Urinary bladder (tissue), 4 donors: ENCODE measurements around the gene GALNTL6. TPM values are rescaled to one million over a fixed set of nuclear protein-coding genes. Genes with fewer than 3 reads are reported as not detected.
"Not testable (repeated sequence)": the region's sequence is repeated elsewhere in the genome, so short reads cannot be mapped to it uniquely, and the experiment has no call there.

Experiments
- DNase-seq: peaks from one replicate; pipeline ENCODE4 v3.0.0-alpha.2; 2015; ENCODE audit errors: extremely low spot score
- H3K27ac ChIP-seq: one replicate; pipeline ENCODE4 v1.5.1; 2013; ENCODE audit warnings: low read depth, mild to moderate bottlenecking, moderate library complexity
- H3K36me3 ChIP-seq: one replicate; pipeline ENCODE4 v1.6.1; 2013; ENCODE audit warnings: mild to moderate bottlenecking, moderate library complexity; ENCODE audit not compliant: insufficient read depth
- H3K4me1 ChIP-seq: one replicate; pipeline ENCODE4 v1.6.1; 2013; ENCODE audit warnings: mild to moderate bottlenecking, moderate library complexity; ENCODE audit not compliant: insufficient read depth
- H3K4me3 ChIP-seq: one replicate; pipeline ENCODE4 v1.5.1; 2013; ENCODE audit warnings: low read depth, low read length
- WGBS: extraction: QIAGEN DNeasy Blood & Tissue Kit; methylation state at CpG from one replicate; pipeline ENCODE4 v1.1.7; 2013; 5-methylcytosine and 5-hydroxymethylcytosine counted together
- polyA plus RNA-seq: library from polyadenylated mRNA; stranded (reverse); fragments of 200-250 nt; gene quantifications from one replicate; pipeline ENCODE4 v1.2.3, GENCODE V29; 2013
- total RNA-seq: library from RNA; depleted of rRNA; stranded (reverse); fragments of >200 nt; gene quantifications from one replicate; pipeline ENCODE4 v1.2.3, GENCODE V29; 2014
- donor health status: healthy with polysubstance abuse.
- donor health status: healthy.

Gene GALNTL6
- total and polyA plus RNA-seq, 2 donors = 0.57 to 1.5 TPM

DNA sequence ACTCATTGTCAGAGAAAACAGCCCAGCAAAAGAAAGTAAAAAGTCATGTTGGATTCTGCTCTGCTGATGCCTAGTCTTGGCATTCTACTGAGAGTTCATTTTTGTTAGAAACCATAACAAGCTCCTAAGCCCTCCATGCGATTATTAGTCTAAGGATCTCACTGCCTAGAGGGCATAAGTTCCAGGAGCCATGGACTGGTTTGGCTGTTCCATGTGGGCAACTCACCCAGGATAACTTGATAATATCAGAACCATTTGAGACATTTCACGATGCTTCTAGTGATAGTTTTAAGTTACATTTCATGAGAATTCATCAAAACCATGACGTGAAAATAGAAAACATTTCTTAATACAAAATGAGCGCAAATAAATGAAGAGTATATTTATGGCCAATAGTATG lies 978.6 kb downstream of the GALNTL6 start:
- H3K27ac ChIP-seq = no peak overlapping the region
- no peaks in the 10 kb centered on the region for H3K4me1 ChIP-seq
- H3K4me3 ChIP-seq = no peak overlapping the region
- DNase-seq = no peak
- no peaks in the 10 kb centered on the region for H3K36me3 ChIP-seq
- 90% methylated on average over 4 of the region's 4 CpGs for WGBS

DNA sequence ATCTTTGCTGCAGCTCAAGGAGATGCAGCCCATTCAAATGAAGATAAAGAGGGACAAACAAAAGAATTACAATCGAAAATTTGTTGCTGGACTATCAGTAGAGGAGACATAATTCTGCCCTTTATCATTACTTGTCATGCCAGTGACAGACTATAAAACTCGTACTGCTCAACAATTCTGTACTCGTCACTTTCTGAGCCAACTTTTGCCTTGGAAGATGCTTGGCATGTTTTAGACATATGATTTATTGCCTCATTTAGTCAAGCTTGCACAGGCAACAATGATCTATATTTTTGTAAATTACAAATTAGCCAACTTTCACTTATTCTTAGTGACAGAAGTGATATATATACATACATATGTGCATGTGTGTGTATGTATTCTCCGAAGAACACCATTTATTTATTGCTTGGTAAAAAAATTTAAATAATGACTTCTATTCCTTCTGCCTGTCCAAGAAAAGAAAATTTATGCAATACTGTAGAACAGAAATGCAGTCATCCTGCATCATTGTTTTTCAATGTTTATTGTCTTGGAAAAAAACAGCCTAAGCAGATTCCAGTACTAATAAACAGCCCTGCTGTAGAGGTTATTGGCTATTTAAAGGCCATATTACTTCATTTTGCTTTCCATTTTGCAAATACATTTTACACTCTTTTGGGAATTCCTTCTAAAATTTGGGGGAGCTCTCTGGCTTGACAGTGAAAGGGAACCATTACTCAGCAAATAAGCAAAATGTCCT lies 980.5 kb downstream of the GALNTL6 start:
- WGBS = 36% methylated on average over 4 of the region's 4 CpGs
- Histone ChIP-seq H3K36me3 (no peaks in the 10 kb centered on the region), H3K4me1 (no peaks in the 10 kb centered on the region)

GRCh38 chr4:172794307-172794703 lies 981.1 kb downstream of the GALNTL6 start:
- WGBS = 78% methylated on average over 3 of the region's 3 CpGs
- Histone ChIP-seq H3K4me1 (no peaks in the 10 kb centered on the region), H3K36me3 (peaks cover 1% of the 10 kb centered on the region), H3K27ac (no peak overlapping the region), H3K4me3 (no peak overlapping the region)
- no peak for DNase-seq

More for the DNA sequence above, 980.5 kb downstream of the GALNTL6 start:
- Histone ChIP-seq H3K27ac (no peak overlapping the region), H3K4me3 (no peak overlapping the region)
- no peak for DNase-seq

GRCh38 chr4:172797281-172797680 lies 984.1 kb downstream of the GALNTL6 start:
- H3K27ac ChIP-seq, DNase-seq, H3K36me3 ChIP-seq, H3K4me1 ChIP-seq, H3K4me3 ChIP-seq: not testable (repeated sequence)
- 97% methylated on average over 18 of the region's 18 CpGs for WGBS

GRCh38 chr4:172802032-172802431 lies 988.8 kb downstream of the GALNTL6 start:
- WGBS = 33% methylated on average over 2 of the region's 2 CpGs
- H3K4me1 ChIP-seq = no peaks in the 10 kb centered on the region
- no peak overlapping the region for H3K4me3 ChIP-seq
- no peak overlapping the region for H3K27ac ChIP-seq
- no peak for DNase-seq
- peaks cover 1% of the 10 kb centered on the region for H3K36me3 ChIP-seq

DNA sequence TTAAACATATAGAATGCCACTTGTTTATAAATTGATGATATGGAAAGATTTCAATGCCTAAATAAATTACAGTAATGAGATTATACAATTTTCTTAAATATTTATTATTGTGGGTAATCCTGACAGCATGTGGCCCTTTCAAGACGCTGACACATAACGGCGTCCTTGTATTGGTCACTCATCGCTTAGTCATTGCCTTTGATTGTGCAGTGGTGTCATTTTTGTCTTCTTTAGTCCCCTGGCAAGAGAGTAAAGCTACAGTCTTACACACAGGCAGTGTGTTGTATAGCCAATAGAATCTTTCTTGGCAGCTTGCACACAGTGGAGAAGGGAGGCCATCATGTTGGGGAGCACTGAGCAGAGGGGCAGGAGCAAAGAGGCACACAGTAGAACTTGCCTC lies 993.6 kb downstream of the GALNTL6 start:
- 88% methylated on average over 4 of the region's 4 CpGs for WGBS
- H3K4me3 ChIP-seq = no peak overlapping the region
- H3K4me1 ChIP-seq = no peaks in the 10 kb centered on the region
- DNase-seq = no peak
- no peaks in the 10 kb centered on the region for H3K36me3 ChIP-seq
- no peak overlapping the region for H3K27ac ChIP-seq

- 85% methylated on average over 4 of the region's 4 CpGs for WGBS
- Histone ChIP-seq H3K4me3 (no peak overlapping the region), H3K4me1 (no peaks in the 10 kb centered on the region), H3K27ac (no peak overlapping the region), H3K36me3 (no peaks in the 10 kb centered on the region)
- no peak for DNase-seq
These were observed 995.0 kb downstream of the GALNTL6 start for GRCh38 chr4:172808196-172808595.

- WGBS = 54% methylated on average over 7 of the region's 7 CpGs
- no peaks in the 10 kb centered on the region for H3K36me3 ChIP-seq
- no peaks in the 10 kb centered on the region for H3K4me1 ChIP-seq
- H3K27ac ChIP-seq = no peak overlapping the region
- no peak for DNase-seq
- H3K4me3 ChIP-seq = no peak overlapping the region
These were observed 996.1 kb downstream of the GALNTL6 start for GRCh38 chr4:172809319-172809718.

- DNase-seq = no peak
- Histone ChIP-seq H3K36me3 (no peaks in the 10 kb centered on the region), H3K4me3 (no peak overlapping the region), H3K4me1 (no peaks in the 10 kb centered on the region), H3K27ac (no peak overlapping the region)
- 74% methylated on average over 11 of the region's 11 CpGs for WGBS
These were observed 1000.2 kb downstream of the GALNTL6 start for GRCh38 chr4:172813359-172813923.

GRCh38 chr4:172815499-172816164 lies 1002.4 kb downstream of the GALNTL6 start:
- Histone ChIP-seq H3K4me1 (no peaks in the 10 kb centered on the region), H3K36me3 (no peaks in the 10 kb centered on the region)
- WGBS = 72% methylated on average over 8 of the region's 8 CpGs

DNA sequence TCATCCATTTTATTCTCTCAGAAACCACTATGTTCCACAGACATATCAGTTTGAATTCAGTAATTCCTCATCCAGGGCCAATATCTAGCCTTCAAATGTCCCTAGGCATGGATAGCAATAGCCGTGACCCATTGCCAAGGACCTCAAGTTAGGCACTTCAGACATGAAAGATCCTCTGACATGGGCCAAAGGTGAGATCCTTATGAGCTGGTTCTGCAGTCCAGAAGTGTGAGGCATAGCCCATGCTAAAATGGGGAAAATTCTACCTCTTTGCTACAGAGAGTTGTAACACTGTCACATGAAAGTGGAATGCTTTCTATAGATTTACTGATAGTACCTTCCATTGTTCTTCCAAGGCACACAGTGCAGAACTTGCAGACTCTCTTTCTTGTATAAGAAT lies 1005.7 kb downstream of the GALNTL6 start:
- no peak overlapping the region for H3K27ac ChIP-seq
- H3K4me1 ChIP-seq = no peaks in the 10 kb centered on the region
- H3K4me3 ChIP-seq = no peak overlapping the region
- no peaks in the 10 kb centered on the region for H3K36me3 ChIP-seq
- 91% methylated on average over 1 of the region's 1 CpG for WGBS
- DNase-seq = no peak

More at GRCh38 chr4:172815499-172816164, 1002.4 kb downstream of the GALNTL6 start:
- DNase-seq = no peak
- H3K27ac ChIP-seq = no peak overlapping the region
- no peak overlapping the region for H3K4me3 ChIP-seq

DNA sequence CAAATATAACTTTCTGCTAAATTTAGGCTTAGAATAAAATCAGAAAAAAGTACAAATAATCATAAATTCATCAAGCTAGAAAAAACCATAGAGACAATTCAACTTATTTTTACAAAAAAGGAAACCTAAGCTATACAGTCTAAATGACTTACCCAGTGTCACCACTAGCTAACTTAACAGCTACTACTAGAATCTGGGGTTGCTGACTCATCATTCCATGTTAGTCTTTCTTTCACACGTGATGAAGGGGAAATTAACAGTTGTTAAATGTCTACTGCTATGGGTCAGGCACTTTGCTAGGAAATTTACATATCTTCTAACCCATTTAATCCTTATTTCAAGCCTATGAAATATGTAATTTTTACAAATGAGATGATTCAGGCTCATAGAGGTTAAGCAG lies 1006.1 kb downstream of the GALNTL6 start:
- Histone ChIP-seq H3K4me1 (no peaks in the 10 kb centered on the region), H3K36me3 (no peaks in the 10 kb centered on the region), H3K4me3 (no peak overlapping the region), H3K27ac (no peak overlapping the region)
- no peak for DNase-seq
- 51% methylated on average over 1 of the region's 1 CpG for WGBS

- no peak for DNase-seq
- Histone ChIP-seq H3K4me3 (no peak overlapping the region), H3K27ac (no peak overlapping the region), H3K4me1 (no peaks in the 10 kb centered on the region), H3K36me3 (no peaks in the 10 kb centered on the region)
- WGBS = 96% methylated on average over 3 of the region's 3 CpGs
These were observed 1009.1 kb downstream of the GALNTL6 start for GRCh38 chr4:172822331-172822730.

DNA sequence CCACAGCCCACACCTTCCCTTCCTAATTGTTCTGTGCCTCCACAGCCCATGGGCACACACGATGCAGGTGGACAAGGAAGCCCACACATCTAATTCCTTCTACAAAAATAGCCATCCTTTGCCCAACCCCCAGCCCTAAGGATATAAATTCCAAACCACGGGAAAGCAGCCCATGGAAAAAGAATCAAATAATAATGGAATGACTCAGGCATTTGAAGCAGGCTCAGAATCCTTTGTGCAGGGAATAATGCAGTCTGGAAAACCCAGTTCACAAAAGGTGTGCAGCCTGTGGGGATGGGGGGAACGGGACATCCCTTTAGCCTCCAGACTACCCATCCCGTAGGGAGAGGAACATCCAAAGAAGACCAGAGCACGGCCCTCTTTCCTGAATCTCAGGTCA lies 1013.1 kb downstream of the GALNTL6 start:
- H3K4me3 ChIP-seq = no peak overlapping the region
- no peak for DNase-seq
- 68% methylated on average over 5 of the region's 5 CpGs for WGBS
- H3K4me1 ChIP-seq = no peaks in the 10 kb centered on the region
- no peak overlapping the region for H3K27ac ChIP-seq
- no peaks in the 10 kb centered on the region for H3K36me3 ChIP-seq
